Measurements from ENCODE around the gene NT5C1B.

NT5C1B gene

DNA sequence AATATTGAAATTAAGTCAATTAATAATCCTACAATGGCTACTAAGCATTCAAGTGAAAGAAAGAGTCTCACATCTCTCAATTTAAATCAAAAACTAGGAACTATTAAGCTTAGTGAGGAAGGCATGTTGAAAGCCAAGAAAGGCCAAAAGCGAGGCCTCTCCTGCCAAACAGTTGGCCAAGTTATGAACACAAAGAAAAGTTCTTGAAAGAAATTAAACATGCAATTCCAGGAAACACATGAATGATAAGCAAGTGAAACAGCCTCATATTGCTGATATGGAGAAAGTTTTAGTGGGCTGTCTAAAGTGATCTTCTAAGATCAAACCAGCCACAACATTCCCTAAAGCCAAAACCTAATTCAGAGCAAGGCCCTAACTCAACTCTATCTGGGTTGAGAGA, 40.7 kb downstream of the NT5C1B start:
- DNase-seq = peak; percentile 67

DNA sequence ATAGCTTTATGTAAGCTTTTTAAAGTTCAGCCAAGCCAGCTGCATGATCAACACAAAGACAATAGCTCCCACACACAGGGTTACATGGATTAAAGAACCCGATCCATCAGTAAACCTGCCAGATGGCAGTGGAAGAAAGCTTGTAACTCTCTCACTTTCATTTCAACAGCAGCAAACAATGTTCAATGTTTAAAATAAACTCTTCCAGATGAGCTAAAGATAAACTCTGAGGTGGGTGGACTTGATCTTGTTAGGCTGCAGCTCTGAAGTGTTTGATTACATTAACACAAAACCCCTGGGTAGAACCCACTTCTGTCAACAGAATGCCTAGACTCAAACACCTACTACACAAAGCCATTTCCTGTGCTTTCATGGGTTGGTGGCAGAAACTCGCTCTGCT, 42.8 kb downstream of the NT5C1B start:
- no peak for DNase-seq

DNA sequence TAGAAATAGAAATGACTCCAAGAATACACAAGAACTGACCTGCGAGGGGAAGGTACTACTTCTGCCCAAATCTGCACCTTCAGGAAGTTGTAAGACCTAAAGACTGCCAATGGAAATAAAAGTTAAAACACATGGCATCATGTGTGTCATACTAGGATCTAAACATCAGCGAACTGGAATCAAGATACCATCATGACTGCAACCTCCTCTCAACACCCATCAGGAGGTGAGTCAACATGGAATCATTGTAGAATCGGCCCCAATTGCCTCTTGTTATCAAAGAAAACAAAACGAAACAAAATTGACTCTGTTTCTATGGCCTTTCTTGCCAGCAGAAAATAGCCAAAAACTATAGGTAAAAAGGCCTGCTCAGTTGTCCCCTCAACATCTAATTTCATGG, 44.0 kb downstream of the NT5C1B start:
- DNase-seq = no peak

DNA sequence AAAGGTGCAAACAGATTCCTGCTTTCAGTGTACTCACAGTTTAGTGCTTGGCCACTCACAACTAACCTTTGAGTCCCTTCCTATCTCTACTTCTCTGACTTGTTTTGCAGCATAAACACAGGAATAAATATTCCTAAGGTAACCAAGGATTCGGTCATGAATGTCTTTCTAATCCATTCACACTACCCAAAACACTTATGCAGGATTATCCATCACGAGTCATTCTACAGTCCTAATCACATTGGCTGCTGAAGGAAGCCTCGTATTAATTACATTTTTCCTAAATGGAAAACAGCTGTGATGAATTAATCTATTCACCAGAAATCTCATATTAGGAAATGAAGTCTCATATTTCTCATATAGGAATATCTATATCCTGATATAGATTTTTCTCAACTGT, 45.2 kb downstream of the NT5C1B start:
- no peak for DNase-seq

DNA sequence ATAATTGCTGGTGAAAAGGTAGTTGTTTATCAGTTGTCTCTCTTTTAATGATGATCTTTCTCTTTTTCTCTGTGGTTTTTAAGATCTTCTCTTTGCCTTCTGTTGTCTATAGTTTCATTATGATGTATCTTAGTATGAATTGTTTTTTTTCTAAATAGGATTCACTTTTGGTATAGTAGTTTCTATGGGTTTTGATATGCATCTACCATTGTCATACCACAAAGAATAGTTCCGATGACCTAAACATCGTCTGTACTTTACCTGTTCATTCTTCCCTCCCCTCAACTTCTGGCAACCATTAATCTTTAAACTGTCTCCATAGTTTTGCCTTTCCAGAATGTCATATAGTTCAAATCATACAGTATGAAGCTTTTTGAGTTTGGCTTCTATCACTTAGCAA, 48.5 kb downstream of the NT5C1B start:
- DNase-seq = no peak

DNA sequence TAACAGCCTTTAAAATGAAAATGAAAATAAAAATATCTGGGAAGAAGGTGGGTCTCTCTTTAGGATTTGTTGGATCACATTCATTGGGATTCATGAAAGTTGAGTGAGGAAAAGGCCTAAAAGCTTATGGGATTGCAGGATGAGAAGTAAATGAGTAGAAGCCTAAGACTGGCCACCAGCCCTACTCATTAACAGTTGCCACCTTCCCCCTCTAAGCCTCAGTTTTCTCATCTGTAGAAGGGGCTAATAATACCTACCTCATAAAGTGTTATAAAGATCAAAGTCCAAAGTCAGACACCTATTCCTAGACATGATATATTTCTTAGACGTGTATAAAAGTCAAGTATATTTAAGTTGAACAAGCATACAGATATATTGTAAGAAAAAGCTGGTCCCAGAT, 52.7 kb downstream of the NT5C1B start:
- DNase-seq = no peak

DNA sequence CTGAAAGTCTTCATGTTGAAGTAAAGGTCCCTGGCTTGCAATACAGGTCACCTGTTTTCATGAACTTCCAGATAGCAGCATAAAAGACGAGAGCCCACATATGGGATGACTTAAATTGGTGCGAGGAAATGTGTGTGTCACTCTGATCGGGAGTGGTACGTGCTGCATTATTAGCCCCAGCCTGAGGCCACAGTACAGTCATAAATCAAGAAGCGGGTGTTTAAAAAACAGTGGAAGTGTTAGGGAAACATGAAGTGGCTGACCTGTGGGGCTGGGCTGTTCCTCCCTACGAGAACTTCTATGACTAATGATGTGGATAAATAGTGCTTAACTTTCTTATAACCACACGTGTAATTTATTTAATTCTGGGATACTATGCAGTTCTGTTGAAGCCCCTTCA, 53.3 kb downstream of the NT5C1B start:
- DNase-seq = no peak

DNA sequence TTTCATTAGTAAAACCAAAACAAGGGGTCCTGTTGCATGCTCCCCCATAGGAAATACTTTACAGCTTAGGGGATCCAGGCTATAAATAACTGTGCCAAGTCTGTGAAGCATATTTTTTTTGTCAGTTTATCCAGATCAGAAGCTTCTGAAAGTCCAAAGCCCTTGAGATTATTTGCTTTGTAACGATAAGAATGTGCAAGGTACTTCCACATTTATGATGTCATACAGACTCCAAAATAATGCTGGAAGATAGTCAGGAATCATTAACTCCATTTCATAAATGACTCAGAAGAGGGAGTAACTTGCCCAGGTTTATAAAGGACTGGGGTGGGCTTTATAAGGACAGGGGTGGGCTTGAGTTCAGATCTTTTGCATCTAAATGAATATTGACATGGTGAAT, 58.2 kb downstream of the NT5C1B start:
- DNase-seq = no peak

DNA sequence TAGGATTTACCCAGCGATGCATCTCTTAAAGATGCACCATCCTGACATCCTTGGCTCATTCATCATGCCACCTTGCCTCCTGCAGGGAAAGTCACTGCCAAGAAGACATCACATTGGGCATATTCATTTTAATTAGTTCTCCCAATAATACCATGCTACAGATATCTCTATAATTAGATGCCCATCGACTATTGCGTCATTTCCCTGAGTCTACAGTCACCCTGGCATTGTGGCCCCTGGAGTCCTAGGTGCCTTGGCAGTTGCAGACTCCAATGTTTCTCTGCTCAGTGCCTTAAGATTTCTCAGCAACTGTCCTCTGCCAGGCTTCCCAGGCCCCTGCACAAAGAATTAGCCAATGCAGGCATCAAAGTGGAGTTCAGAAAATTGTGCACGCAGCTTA, 61.5 kb downstream of the NT5C1B start:
- DNase-seq = no peak

DNA sequence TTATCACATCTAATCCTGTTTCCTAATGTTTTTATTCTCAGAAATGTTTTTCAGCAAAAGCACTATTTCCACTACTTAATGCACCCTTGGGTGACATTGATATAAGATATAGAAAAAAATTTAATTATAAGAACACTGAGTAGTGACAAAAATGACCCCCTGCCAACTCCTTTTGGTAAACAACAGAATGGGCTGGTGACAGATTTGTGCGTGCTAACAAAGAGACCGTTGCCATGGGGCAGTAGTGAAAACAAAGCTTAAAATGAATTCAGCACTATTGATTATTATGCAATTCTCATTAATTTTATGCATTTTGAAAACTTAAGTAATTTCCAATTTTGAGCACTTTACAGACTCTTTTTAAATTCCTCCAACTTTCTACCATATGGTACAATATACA, 62.0 kb downstream of the NT5C1B start:
- DNase-seq = no peak

DNA sequence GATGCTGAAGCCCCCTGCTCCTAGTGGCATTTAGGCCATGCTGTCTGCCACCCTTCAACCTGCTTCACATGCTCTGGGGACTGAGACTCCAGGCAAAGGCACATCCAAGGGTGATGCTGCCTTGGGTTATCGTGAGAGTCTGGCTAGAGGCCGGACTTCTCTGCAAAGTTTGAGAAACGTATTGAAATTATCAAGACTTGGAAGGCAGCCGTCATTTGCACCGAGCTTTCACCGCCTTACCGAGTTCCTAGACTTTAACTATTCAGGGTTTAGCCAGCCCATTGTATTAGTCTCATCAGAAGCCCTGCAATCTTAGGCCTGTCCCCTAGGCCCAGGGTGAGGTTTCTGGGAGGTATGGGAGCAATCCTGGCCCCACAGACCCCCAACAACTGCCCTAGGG, 62.9 kb downstream of the NT5C1B start:
- no peak for DNase-seq

DNA sequence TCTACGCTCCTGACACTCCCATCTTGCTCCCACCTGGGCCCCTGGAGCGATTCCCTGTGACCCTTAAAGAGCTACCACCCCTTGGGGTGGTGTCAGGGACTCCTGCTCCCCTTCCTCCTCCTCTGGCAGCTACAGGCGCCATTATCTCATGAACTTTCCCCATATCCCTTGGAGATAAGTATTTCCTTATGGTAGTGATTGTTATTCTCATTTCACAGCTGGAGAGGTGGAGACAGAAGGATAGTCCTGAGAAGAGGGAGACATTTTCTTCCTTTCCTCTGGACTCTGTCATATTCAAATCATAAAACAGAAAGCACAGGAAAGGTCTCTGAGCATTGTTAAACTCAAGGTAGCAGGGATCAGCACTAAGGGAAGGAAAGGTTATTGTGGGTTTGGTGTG, 63.5 kb downstream of the NT5C1B start:
- no peak for DNase-seq

DNA sequence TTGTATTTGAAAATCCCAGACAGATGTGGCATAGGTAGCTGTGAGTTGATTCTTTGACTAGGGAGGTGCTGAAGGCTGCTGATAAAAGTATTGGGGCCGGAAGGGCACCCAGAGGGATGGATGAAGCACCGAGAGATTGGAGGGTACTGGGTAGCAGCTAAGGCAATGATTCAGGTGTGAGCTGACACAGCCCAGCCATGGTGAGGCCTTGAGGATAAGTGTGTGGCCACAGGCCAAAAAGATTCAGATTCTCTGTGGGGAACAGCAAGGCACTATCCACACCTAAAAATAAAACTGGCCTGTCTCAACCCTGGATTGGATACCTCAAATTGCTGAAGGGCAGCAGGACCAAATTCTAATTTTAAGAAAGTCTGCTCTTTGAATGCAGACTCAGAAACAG, 64.1 kb downstream of the NT5C1B start:
- DNase-seq = no peak

DNA sequence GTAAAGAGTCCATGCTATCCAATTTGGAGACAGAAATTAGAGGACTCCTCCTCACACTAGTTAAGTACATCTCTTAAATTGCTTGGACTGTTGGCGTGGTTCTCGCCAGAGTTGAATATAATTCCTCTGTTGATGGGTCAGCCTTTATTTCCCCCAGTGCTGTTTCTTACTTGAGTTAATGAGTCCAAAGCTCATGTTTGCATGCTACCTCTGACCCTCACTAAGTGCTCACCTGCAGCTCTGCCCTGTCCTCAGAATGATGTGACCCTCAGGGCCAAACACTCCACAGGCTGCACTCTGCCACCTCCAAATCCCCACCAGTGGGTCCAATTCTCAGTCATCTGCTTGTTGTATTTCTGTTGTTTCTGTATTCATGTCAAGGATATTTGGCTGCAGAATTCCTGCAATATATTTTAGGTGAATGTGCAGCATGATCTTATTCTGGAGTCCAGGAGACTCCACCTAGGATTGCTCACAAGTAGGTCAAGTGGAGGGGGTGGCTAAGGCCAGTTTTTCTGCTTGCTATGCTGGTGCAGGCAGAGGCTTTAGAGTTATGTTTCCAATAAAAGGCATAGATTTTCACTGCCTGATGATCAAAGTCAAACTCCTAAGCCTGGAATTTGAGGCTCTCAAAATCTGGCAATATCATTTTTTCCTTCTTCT, 66.8 kb downstream of the NT5C1B start:
- DNase-seq = no peak

DNA sequence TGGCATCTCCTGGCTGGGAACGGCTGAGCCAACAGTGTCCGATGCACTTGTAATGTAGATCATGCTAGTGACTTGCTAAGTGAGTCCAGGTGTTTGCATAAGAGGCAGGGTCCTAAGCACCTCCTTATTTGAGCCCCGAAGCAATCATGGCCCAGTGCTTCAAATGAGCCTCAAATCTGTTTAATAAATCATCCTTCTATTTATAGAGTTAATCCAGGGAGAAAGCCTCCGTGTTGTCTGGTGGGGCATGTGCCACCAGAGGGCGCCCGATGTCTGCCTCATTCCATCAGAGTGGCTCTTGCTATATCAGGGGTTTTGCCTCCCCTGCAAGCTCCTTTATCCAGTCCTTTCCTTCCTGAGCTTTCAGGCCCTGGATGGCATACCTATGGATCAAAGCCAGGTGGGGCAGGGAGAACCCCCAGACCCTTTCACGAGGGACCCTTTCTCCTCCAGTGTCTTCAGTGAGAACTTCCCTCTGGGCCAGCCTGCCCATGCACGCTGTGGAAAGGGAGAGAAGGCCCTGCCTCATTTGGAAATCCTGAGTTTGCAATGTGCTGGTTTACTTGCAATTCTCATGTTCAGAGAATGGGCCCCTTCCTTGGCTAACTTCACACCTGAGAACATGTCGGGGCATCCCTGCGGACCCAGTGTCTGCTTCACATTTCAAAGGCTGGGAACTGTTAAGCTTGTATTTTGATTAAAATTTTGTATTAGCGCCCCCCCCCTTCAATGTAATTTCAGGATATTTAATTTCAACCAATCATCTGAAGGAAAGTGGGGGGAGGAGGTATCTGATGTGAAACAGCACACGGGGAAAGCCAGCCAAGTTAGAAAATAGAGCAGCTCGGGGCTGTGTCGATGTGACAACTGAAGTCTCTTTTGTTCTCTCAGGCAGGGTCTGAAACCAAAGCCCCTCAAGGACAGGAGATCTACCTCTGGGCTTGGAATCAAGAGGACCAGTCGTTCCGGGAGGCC, 68.6 kb downstream of the NT5C1B start:
- DNase-seq = peak; percentile 86

DNA sequence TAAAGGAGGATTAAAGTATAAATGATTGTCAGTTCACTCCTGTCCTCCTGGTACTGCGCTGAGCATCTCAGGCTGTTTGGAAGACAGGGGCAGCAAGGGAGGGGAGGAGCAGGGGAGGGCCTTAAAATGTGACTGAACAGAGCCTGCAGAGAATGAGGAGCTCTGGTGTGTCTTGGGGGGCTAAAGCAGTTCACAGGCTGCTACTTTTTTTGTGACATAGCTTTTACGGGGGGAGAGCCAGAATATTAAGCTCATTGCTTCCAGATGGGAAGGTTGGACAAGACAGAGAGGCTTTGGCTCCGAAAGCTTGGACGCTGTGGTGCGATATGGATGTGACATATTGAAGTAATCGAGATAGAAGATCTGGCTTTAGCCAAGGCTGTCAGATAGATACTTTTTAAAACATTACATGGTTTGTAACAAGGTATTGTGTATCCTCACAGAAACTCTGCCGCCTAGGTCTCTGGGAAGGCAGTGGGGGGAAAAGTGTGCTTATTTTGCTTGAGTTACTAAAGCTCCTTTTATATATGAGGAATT, 69.4 kb downstream of the NT5C1B start:
- no peak for DNase-seq

DNA sequence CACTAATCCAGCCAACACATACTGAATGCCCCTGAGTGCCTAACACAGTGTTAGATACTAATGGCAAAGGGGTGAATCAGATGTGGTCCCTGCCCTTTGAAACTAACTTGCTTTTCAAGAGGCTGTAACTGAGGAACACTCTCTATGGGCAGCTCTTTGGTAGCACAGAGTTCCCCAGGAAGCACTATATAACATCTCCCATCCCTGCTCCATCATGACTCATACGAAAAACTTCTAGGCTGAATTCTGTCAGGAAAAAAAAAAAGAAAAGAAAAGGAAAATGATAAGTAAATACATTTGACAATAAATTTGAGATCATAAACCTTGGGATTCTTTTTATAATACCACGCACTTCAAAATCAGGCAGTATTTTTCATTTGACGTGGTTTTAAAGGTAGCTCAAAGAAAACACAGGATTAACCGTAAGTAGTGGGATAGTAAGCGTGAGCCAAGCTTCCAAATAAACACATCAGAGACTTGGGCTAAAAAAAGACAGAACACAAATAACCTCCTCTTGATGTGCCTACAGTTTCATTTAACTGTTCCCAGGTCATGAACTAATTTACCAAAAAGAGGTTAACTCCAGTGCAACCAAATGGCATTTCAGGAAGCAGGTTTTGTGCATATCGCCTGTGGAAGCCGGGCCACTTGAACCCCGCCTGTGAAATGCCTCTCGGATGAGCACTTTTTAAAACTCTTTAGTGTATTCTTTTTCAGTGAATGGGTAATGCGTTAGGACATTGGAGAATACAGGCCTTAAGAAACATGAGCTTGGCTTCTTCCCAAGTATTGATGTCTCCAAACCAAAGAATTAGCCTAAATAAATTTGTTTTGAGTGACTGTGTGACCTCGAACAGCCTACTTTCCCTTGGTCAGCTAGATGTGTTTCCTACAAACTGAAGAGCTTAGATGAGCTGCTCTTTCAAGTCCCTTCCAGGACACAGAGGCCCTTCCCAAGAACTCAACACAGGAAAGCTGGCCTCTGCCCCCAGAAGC, 71.0 kb downstream of the NT5C1B start:
- no peak for DNase-seq

DNA sequence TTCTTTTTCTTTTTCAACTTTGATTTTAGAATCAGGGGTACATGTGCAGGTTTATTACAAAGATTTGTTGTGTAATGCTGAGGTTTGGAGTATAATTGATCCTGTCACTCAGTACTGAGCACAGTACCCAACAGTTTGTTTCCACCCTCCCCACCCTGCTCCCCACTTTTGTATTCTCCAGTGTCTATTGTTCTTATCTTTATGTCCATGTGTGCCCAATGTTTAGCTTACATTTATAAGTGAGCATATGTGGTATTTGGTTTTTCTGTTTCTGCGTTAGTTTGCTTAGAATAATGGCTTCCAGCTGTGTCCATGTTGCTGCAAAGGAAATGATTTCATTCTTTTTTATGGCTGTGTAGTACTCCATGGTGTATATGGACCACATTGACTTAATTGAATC, 72.0 kb downstream of the NT5C1B start:
- DNase-seq = peak; percentile 61

DNA sequence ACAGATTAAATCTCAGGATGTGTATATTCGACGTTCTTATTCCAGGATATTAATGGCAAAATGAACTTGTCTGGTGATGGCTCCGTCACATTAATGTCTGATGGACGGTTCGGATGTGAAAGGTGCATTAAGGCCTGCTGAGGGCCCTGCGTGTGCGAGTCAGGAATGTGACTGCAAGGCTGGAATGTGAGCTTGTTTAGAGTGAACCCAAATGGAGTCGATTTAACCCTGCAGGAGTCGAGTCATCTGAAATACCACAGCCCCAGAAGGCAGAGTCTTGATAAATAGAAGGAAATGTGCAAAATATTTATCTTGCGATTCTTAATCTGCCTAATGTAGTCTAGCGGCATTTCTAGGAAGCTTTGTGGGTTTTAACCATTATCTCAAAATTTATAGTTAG, 73.3 kb downstream of the NT5C1B start:
- peak; percentile 90 for DNase-seq

DNA sequence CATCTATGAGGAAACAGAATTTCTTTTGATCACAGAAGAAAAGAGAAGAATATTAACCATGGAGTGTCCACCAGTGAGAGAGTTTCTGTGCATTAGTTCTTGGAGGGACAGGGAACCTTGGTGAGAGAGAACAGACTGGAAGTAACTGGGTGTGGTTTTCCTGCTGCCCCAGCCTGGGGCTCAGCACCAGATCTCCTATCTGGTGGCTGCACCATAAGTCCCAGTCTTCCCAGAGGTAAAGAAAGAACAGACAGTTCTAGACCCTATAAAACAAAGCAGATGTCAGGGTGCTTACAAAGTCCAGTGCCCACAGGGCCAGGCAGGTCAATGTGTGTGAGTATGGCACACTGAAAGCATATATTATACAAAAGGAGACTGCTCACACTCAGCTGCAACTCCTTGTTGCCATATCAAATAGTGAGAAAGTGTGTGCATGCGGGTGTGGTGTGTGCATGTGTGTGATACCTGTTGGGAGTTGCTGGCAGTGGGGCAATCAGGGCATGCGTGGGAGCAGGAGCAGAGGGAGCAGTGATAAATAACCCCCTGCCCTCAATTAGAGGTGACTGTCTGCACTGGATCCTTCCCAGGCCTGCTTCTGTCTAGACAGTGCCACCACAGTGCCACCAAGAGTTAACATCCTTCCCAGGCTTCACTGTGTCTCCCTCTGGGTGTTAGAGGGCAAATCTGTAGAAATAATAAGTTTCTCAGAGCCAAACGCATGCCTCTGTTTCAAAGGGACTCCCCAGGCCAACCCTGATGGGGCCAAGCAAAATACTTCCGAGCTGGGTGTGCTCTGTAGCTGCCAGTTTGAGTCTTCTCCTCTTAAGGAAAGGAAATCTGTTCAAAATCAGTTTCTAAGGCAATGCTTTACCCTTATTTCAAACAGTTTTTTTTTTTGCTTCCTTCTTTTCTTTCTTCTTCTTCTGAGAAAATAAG, 74.6 kb downstream of the NT5C1B start:
- peak; percentile 23 for DNase-seq

All from hematopoietic multipotent progenitor cell treated with erythropoietin and hydrocortisone succinate and interleukin-3 and kit ligand, for 6 days (in vitro differentiated cells).